Stimulated activated CD4-positive, alpha-beta T cell treated with anti-CD3 and anti-CD28 coated beads, Interleukin-1b, Interleukin-23, amount 100 ng/mL, for 24 hours (primary cell): ENCODE results near the gene ATP5F1B.

Experiments used
- DNase-seq, 4 experiments: peaks; one replicate each; pipeline ENCODE4 v3.0.0-alpha.2; 2020; ENCODE audit warnings: low read depth in 4 of 4, low spot score in 1 of 4

The ATP5F1B gene

GRCh38 chr12:56622535-56622934, 23.2 kb downstream of the ATP5F1B start:
- no peak for DNase-seq

GRCh38 chr12:56616925-56617324, 28.9 kb downstream of the ATP5F1B start:
- DNase-seq, result no peak

GRCh38 chr12:56616244-56616643, 29.5 kb downstream of the ATP5F1B start:
- no peak for DNase-seq

- no peak for DNase-seq
Observed at GRCh38 chr12:56614627-56615026, 31.2 kb downstream of the ATP5F1B start.

- DNase-seq, result no peak
Observed at GRCh38 chr12:56604355-56604754, 41.4 kb downstream of the ATP5F1B start.

GRCh38 chr12:56602239-56602638, 43.5 kb downstream of the ATP5F1B start:
- DNase-seq, result no peak

- DNase-seq, result no peak
Observed at GRCh38 chr12:56601503-56601902, 44.3 kb downstream of the ATP5F1B start.

- no peak for DNase-seq
Observed at GRCh38 chr12:56600753-56601152, 45.0 kb downstream of the ATP5F1B start.

- DNase-seq, result no peak
Observed at GRCh38 chr12:56599797-56600196, 46.0 kb downstream of the ATP5F1B start.

- no peak for DNase-seq
Observed at GRCh38 chr12:56599041-56599440, 46.7 kb downstream of the ATP5F1B start.

GRCh38 chr12:56596815-56597214, 49.0 kb downstream of the ATP5F1B start:
- DNase-seq, result no peak

GRCh38 chr12:56593909-56594621, 51.7 kb downstream of the ATP5F1B start:
- DNase-seq, result peak; percentile 31 to 49 (median 36)

- DNase-seq, result no peak
Observed at GRCh38 chr12:56591961-56592360, 53.8 kb downstream of the ATP5F1B start.

- DNase-seq, result no peak
Observed at GRCh38 chr12:56591126-56591525, 54.7 kb downstream of the ATP5F1B start.

- DNase-seq, result no peak
Observed at GRCh38 chr12:56590237-56590830, 55.5 kb downstream of the ATP5F1B start.

GRCh38 chr12:56589783-56590182, 56.0 kb downstream of the ATP5F1B start:
- no peak for DNase-seq
